Naive B cell (primary cell): ENCODE results near the gene NDUFS7. TPM values are rescaled to one million over a fixed set of nuclear protein-coding genes. Genes with fewer than 3 reads are reported as not detected.

ENCODE experiments used
- ATAC-seq, 2 donors: fragments of 150-1000 bp; cut with Tn5 transposase; 2 replicates each; pipeline ENCODE4 v1.10.0; 2021; ENCODE audit warnings: low read depth in 2 of 2, mild to moderate bottlenecking in 2 of 2, moderate library complexity in 2 of 2
- DNase-seq: peaks from one replicate; pipeline ENCODE4 v3.0.0; 2022
- H3K27ac Mint-ChIP-seq, 6 donors: one replicate each; pipeline ENCODE4 v1.8.0; 2020 to 2022; ENCODE audit warnings: mild to moderate bottlenecking in 6 of 6, mixed read lengths in 6 of 6, moderate library complexity in 5 of 6, inconsistent platforms in 2 of 6
- H3K27me3 Mint-ChIP-seq, 3 donors: one replicate each; pipeline ENCODE4 v1.8.0; 2021 to 2022; ENCODE audit warnings: mixed read lengths in 3 of 3, mild to moderate bottlenecking in 1 of 3
- H3K36me3 Mint-ChIP-seq, 2 donors: one replicate each; pipeline ENCODE4 v1.8.0; 2020 to 2022; ENCODE audit warnings: mixed read lengths in 2 of 2, inconsistent platforms in 1 of 2, mild to moderate bottlenecking in 1 of 2
- H3K4me1 Mint-ChIP-seq, 3 donors: one replicate each; pipeline ENCODE4 v1.8.0; 2020 to 2022; ENCODE audit warnings: mixed read lengths in 3 of 3, inconsistent platforms in 1 of 3, mild to moderate bottlenecking in 1 of 3, moderate library complexity in 1 of 3
- H3K4me3 Mint-ChIP-seq, 8 donors: one replicate each; pipeline ENCODE4 v1.8.0; 2020 to 2022; ENCODE audit warnings: mild to moderate bottlenecking in 8 of 8, mixed read lengths in 8 of 8, moderate library complexity in 8 of 8, inconsistent platforms in 2 of 8
- H3K9me3 Mint-ChIP-seq, 7 donors: one replicate each; pipeline ENCODE4 v1.8.0; 2020 to 2022; ENCODE audit warnings: mixed read lengths in 7 of 7, mild to moderate bottlenecking in 5 of 7, inconsistent platforms in 2 of 7, moderate library complexity in 1 of 7
- polyA plus RNA-seq, 6 donors: library from polyadenylated mRNA; unstranded; fragments of 300-500 nt; fragmentation: Illumina TruSeq; gene quantifications; one replicate each; pipeline ENCODE4 v1.2.3, GENCODE V29; 2021; ENCODE audit warnings: low read depth in 6 of 6

Gene NDUFS7
- polyA plus RNA-seq, 6 donors from 2014 or later = 201 to 230 (median 209) TPM

DNA sequence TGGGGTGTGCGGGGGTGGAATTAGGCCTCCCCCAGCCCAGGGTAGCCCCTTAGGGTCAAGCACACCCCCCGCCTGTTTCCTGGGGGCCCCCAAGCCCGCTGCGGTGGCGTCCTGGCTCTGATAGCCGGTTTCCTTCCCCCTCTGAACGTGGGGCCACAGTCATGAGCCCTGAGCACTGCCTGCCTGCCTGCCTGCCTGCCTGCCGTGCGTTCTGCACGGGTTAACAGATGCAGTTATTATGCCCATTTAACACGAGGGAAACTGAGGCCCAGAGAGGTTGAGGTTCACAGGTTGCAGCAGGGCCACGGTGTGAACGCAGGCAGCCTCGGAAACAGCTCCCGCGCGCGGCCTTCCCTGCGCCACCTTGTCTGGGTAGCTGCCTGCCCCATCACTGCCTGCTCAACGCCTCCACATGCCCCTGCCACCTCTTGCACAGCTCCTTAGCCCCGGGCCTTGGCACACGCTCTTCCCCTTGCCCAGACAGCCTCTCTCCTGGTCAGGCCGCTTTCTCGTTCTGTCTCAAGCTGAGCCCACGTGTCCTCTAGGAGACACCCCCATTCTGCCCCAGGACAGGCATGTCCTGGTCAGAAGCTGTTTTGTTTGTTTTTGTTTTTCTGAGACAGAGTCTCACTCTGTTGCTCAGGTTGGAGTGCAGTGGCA lies 18.8 kb downstream of the NDUFS7 start:
- H3K4me1 Mint-ChIP-seq = peaks cover 16 to 22% (median 21%) of the 10 kb centered on the region in 3 donors
- H3K36me3 Mint-ChIP-seq = no peaks in the 10 kb centered on the region
- no peaks in the 10 kb centered on the region for H3K9me3 Mint-ChIP-seq
- peaks cover 0 to 13% (median 8%) of the 10 kb centered on the region in 3 donors for H3K27me3 Mint-ChIP-seq
- DNase-seq (no peak), ATAC-seq (no peak)
- H3K4me3 Mint-ChIP-seq = peak overlapping the region in 7 of 8 donors; percentile 51 to 89 (median 73)
- peak overlapping the region in 3 of 6 donors; percentile 39 to 66 (median 56) for H3K27ac Mint-ChIP-seq

DNA sequence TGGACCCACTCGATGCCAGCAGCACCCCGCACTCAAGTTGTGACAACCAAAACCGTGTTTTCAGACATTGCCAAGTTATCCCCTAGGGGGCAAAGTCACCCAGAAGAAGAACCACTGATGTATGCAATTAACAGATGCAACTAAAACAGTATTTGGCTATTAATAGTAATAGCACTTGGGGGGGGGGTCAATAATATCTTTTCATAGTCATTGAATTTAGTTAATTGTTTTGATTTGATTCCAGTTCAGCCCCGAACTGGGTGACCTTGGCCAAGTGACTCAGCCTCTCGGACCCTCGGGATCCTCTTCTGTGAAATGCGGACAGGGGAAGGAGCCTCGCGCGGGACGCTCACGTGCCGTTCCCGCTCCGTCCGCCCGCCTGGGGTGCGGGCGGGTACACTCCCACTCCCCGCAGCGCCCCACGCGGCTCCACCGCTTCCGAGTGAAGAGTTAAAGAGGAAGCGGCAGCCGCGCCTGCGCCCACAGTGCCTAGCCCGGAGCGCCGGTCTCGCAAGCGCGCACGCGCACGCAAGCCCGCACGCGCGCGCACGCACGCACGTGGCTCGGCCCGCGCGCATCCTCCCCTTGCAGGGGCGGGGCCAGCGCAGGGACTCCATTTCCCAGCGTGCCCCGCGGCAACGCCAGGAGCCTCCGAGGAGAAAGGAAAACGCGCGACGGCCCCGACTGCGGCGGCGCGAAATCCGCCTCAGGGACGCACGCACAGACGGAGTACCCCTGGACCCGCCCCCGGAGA lies 23.2 kb downstream of the NDUFS7 start:
- peaks cover 42 to 48% (median 46%) of the 10 kb centered on the region in 3 donors for H3K4me1 Mint-ChIP-seq
- peak overlapping the region; percentile 75 to 91 (median 89) for H3K27ac Mint-ChIP-seq
- H3K36me3 Mint-ChIP-seq = no peaks in the 10 kb centered on the region

GRCh38 chr19:1407528-1408299 lies 24.0 kb downstream of the NDUFS7 start, which contains the start of gene DAZAP1:
DAZAP1 (plus strand) TSS chr19:1407586; CDS start chr19:1407774, 188 bp downstream.
- Mint-ChIP-seq H3K4me3 (peak within 1 kb of the TSS; percentile 77 to 97 (median 88)), H3K4me1 (peaks cover 41 to 48% (median 44%) of the 10 kb centered on the region in 3 donors), H3K27ac (peak within 1 kb of the TSS; percentile 75 to 92 (median 90)), H3K36me3 (no peaks in the 10 kb centered on the region), H3K9me3 (no peaks in the 10 kb centered on the region), H3K27me3 (peaks cover 0 to 9% (median 3%) of the 10 kb centered on the region in 3 donors)
- DNase-seq (no peak), ATAC-seq (peak in 1 of 2 donors; percentile 37)

More for the DNA sequence above, 23.2 kb downstream of the NDUFS7 start:
- no peaks in the 10 kb centered on the region for H3K9me3 Mint-ChIP-seq
- H3K4me3 Mint-ChIP-seq = peak overlapping the region; percentile 75 to 91 (median 84)
- H3K27me3 Mint-ChIP-seq = peaks cover 0 to 13% (median 8%) of the 10 kb centered on the region in 3 donors
- ATAC-seq (peak; percentile 72 to 77), DNase-seq (peak; percentile 100)

DNA sequence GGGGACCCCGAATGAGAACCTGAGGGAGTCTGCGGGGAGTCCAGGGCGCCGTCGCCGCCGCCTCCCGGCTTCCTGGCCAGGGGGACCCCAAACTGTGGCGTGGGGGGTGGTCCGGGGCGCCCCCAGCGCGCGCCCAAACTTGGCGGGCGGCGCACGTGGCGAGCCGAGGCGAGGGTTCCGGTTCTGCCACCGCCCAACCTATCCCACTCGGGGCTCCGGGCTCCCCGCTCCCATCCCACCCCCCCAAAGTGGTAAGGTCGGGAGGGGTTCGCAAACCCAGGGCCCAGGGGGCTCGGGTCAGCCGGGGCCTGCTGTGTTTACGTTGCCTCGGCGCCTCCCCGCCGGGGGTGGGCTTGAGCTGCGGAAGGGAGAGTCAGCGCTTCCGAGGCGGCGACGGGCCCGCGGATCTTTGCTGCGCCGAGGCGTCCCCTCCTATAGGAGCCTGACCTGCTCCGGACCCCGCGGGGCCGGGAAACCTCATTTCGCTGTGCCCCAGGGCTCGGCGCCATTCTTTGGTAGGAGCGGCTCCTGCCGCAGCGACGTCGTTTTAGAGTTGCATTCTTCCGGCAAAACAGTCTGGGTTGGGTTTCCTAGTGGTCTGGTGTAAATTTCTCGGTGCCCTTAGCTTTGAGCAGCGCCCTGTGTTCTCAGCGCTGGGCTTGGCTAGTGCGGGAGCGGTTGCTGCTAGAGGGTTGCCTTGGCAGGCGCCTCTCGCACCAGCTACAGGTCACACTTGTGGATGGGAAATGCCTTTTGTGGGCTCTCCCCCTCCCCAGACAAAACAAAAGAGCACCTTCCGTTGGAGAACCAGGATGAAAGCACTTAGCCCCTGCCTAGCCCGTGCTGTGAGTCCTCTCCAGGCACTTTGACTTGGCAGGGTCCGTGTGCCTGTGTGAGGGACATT lies 24.8 kb downstream of the NDUFS7 start:
- peaks cover 43 to 52% (median 51%) of the 10 kb centered on the region in 3 donors for H3K4me1 Mint-ChIP-seq
- ATAC-seq (peak; percentile 2 to 6), DNase-seq (peak; percentile 47)
- no peaks in the 10 kb centered on the region for H3K9me3 Mint-ChIP-seq
- H3K36me3 Mint-ChIP-seq = no peaks in the 10 kb centered on the region
- H3K27me3 Mint-ChIP-seq = peaks cover 0 to under 1% (median 0%) of the 10 kb centered on the region in 3 donors
- peak overlapping the region; percentile 84 to 97 (median 90) for H3K4me3 Mint-ChIP-seq
- H3K27ac Mint-ChIP-seq = peak overlapping the region in 5 of 6 donors; percentile 56 to 95 (median 92)

DNA sequence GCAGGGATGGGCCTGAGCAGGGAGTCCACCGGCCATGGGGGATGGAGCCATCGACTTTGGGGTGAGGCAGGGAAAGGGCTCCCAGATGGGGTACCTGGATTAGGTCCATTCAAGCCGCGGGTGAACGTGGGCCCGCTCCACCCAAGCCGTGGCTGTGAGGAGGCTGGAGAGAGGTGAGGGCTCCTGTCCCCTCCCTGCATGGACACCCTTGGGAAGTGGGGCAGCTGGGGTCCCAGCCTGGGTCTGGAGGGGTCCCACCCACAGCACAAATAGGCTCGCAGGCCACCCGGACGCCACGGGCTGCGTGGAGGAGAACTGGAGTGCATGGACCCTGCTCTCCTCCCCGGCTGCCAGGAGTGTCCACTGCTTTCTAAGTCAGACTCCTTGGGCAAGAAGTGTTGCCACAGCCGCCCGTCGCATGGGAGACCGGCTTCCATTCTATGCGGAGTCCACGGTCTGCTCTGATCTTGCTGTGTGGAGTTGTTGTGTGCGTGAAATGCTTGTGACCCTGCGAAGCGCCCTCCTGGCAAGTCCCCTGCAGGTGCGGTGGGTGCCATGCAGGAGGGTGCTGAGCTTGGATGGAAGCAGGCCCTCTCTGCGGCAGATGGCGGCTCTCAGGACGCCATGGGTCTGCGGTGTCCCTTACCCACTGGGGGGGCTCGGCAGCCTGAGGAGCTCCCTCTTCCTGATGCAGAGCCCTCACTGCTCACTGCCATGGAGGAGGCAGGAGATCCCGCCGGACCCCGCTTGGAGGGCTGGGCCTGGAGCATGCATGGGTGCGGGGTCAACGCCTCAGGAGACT lies 25.7 kb downstream of the NDUFS7 start:
- Mint-ChIP-seq H3K27ac (peak overlapping the region in 3 of 6 donors; percentile 56 to 95 (median 90)), H3K4me3 (peak overlapping the region; percentile 84 to 97 (median 90)), H3K36me3 (no peaks in the 10 kb centered on the region), H3K9me3 (no peaks in the 10 kb centered on the region), H3K27me3 (no peaks in the 10 kb centered on the region), H3K4me1 (peaks cover 43 to 59% (median 56%) of the 10 kb centered on the region in 3 donors)
- DNase-seq (no peak), ATAC-seq (no peak)

DNA sequence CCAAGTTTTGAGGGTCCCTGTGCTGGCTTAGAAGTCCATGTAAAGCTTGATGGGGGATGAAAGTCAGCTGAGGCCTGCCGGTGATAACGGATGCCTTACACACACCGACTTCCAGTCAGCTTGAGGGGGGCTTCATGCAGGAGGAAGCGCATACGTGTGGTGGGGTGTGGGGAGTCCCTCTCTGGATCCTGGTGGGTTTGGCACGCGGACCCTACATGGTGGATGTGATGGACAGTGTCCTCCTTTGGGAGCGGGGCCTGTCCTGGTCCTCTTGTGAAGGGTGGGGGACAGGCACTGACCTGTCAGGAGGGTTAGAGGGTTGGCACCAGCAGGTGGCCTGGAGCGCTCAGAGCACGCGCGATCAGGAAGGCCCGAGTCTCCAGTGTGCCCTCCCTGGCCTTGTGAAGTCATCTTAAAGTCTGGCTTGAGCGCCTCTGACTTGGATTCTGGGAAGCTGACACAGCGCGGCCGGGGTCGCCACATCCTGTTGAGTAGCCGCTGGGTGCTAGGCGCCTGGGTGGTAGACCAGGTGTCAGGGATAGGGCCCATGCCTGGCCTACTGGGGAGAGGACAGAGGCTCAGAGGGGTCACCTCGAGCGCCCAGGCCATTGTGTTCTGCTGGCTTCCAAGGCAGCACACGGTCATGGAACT lies 26.6 kb downstream of the NDUFS7 start:
- no peak for ATAC-seq
- no peaks in the 10 kb centered on the region for H3K27me3 Mint-ChIP-seq
- H3K9me3 Mint-ChIP-seq = no peaks in the 10 kb centered on the region
- H3K4me1 Mint-ChIP-seq = peaks cover 48 to 65% (median 62%) of the 10 kb centered on the region in 3 donors
- H3K27ac Mint-ChIP-seq = peak overlapping the region in 3 of 6 donors; percentile 83 to 90 (median 84)
- peak overlapping the region; percentile 35 to 97 (median 84) for H3K4me3 Mint-ChIP-seq
- DNase-seq = no peak
- H3K36me3 Mint-ChIP-seq = no peaks in the 10 kb centered on the region

DNA sequence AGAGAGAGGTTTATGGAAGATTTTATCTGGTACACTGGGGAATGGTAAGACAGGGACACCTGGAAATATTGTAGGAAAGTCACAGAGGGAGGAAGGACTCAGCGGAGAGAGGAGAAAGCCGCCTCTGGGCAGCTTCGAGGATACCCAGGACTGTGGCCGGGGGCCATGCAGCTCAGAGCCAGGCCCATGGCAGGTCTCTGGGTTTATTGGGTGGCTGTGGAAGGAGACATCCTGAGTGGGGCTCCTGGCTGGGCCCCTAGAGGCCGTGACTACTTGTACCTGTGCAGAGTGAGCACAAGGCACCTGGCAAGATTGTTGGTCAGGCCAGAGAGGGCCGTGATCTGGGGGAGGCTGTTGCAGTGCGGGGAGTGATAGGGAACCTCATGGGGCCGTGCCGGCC lies 27.1 kb downstream of the NDUFS7 start:
- Mint-ChIP-seq H3K27ac (peak overlapping the region in 3 of 6 donors; percentile 26 to 90 (median 84)), H3K9me3 (no peaks in the 10 kb centered on the region), H3K4me1 (peaks cover 51 to 70% (median 64%) of the 10 kb centered on the region in 3 donors), H3K27me3 (no peaks in the 10 kb centered on the region), H3K36me3 (no peaks in the 10 kb centered on the region), H3K4me3 (peak overlapping the region in 7 of 8 donors; percentile 26 to 97 (median 67))
- ATAC-seq (no peak), DNase-seq (no peak)

DNA sequence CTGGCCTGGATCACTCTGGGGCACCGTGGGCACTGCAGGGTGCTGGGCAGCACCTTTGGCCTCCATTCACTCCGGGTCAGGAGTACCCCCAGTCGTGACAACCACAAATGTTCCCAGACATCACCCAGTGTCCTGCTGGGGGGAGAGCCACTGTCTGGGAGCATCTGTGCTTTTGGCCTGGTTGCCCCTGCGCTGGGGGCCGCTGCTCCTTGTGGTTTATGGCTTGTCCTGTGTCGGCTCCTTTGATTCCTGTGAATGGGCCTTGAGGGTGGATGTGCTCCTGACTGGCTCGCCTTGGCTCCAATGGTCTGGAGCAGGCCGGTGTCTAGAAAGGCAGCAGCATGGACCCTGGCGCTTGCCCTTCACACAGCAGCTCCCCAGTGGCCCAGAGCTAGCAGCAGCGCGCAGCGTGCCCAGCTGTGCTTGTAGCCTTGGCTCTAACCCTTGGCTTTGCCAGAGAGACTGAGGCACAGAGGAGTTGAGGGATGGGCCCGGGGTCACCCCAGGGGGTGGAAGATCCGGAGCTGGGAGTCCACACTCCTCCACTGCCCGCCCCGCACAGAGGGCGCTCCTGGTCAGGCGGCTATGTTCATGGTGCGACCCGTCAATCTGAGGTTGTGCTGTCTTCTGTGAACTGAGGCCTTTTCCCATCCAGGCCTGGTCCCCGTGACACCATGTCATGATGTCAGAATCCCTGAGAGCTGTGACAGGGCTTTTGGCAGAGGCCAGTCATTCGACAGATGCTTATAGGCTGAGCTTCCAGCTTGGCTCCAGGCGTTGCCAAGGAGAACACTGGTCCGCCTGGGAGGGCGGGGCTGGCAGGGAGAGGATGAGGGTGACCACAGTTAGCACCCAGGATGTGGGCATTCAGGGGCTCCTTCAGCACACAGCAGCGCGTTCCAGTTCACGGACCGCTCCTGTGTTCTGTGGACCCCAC lies 27.8 kb downstream of the NDUFS7 start:
- Mint-ChIP-seq H3K27me3 (no peaks in the 10 kb centered on the region), H3K36me3 (no peaks in the 10 kb centered on the region), H3K27ac (peak overlapping the region in 2 of 6 donors; percentile 62 to 90), H3K4me3 (peak overlapping the region in 3 of 8 donors; percentile 74 to 86 (median 83)), H3K4me1 (peaks cover 54 to 74% (median 66%) of the 10 kb centered on the region in 3 donors), H3K9me3 (no peaks in the 10 kb centered on the region)
- no peak for ATAC-seq
- no peak for DNase-seq

- DNase-seq (no peak), ATAC-seq (no peak)
- H3K4me3 Mint-ChIP-seq = no peak overlapping the region
- H3K27me3 Mint-ChIP-seq = no peaks in the 10 kb centered on the region
- no peaks in the 10 kb centered on the region for H3K36me3 Mint-ChIP-seq
- H3K9me3 Mint-ChIP-seq = no peaks in the 10 kb centered on the region
- peaks cover 51 to 79% (median 65%) of the 10 kb centered on the region in 3 donors for H3K4me1 Mint-ChIP-seq
- no peak overlapping the region for H3K27ac Mint-ChIP-seq
Measured at GRCh38 chr19:1412323-1412923, 28.7 kb downstream of the NDUFS7 start.
